HG03103 (cell line): ENCODE data around the gene MPHOSPH6.
"Not testable (repeated sequence)": the region's sequence is repeated elsewhere in the genome, so short reads cannot be mapped to it uniquely, and the experiment has no call there.

Source experiments
- ATAC-seq: cut with Tn5 transposase; IDR thresholded peaks from one replicate; pipeline ENCODE4 v1.9.1; 2021; ENCODE audit warnings: low read depth; ENCODE audit not compliant: unreplicated experiment

The MPHOSPH6 gene

GRCh38 chr16:82129881-82130280 lies 40.1 kb downstream of the MPHOSPH6 start:
- ATAC-seq: no peak

- no peak for ATAC-seq
These were observed 45.4 kb downstream of the MPHOSPH6 start for GRCh38 chr16:82124651-82125050.

GRCh38 chr16:82119405-82119804 lies 50.6 kb downstream of the MPHOSPH6 start:
- ATAC-seq: no peak

- ATAC-seq: no peak
These were observed 51.3 kb downstream of the MPHOSPH6 start for GRCh38 chr16:82118749-82119148.

GRCh38 chr16:82116535-82116934 lies 53.5 kb downstream of the MPHOSPH6 start:
- no peak for ATAC-seq

- no peak for ATAC-seq
These were observed 56.3 kb downstream of the MPHOSPH6 start for GRCh38 chr16:82113741-82114140.

GRCh38 chr16:82111944-82112343 lies 58.1 kb downstream of the MPHOSPH6 start:
- ATAC-seq: no peak

GRCh38 chr16:82109266-82109665 lies 60.8 kb downstream of the MPHOSPH6 start:
- ATAC-seq: not testable (repeated sequence)

GRCh38 chr16:82108774-82109173 lies 61.2 kb downstream of the MPHOSPH6 start:
- no peak for ATAC-seq

GRCh38 chr16:82108100-82108499 lies 61.9 kb downstream of the MPHOSPH6 start:
- no peak for ATAC-seq

- no peak for ATAC-seq
These were observed 64.9 kb downstream of the MPHOSPH6 start for GRCh38 chr16:82105107-82105506.
